ENCODE results near the gene AUH.

GRCh38 chr9:91336786-91337185 is 24.9 kb downstream of the AUH start:
- TF ChIP-seq ELF4 (IDR thresholded peaks at IDR 0.05) (no peak), TARDBP (IDR thresholded peaks at IDR 0.05) (no peak), CTBP1 (IDR thresholded peaks at IDR 0.05; ENCODE audit: borderline replicate concordance) (no peak)

Measured in HEK293T (cell line).